K562 (cell line): Measurements from ENCODE around the gene LRRC7. TPM values are rescaled to one million over a fixed set of nuclear protein-coding genes. Genes with fewer than 3 reads are reported as not detected.
A peak's percentile ranks its signal among the peaks of the same experiment; 100 is the strongest.

ENCODE experiments used
- ATAC-seq: fragments of 200-7000 bp; cut with Tn5 transposase; 3 replicates; pipeline ENCODE4 v1.9.1; 2020; ENCODE audit warnings: moderate library complexity
- Bru-seq: library from RNA; stranded (reverse); fragments of 400-500 nt; gene quantifications from one replicate; lab custom pipeline; 2021; lab: Mats Ljungman, UMichigan
- BruChase-seq, 2 experiments: library from RNA; stranded (reverse); fragments of 400-500 nt; gene quantifications; one replicate each; lab custom pipeline; 2021; lab: Mats Ljungman, UMichigan
- BruUV-seq: library from RNA; stranded (reverse); fragments of 400-500 nt; replicated peaks from 2 replicates; lab custom pipeline; 2021; lab: Mats Ljungman, UMichigan
- CTCF ChIA-PET: fragments of 300-600 bp; formaldehyde crosslinking; extraction: SDS; loops from one replicate; lab custom pipeline; 2021; ENCODE audit warnings: low intra/inter-chr PET ratio; lab: Yijun Ruan, JAX
- POLR2A ChIA-PET: fragments of 300-600, 350-650 bp; sonication (Branson Sonifier 250); formaldehyde crosslinking; extraction: SDS; loops from one replicate; lab custom pipeline; 2021; ENCODE audit warnings: antibody characterized with exemption, inconsistent platforms; lab: Yijun Ruan, JAX
- DNase-seq, 4 experiments: peaks; one replicate each; pipeline versions ENCODE4 v3.0.0 to v3.0.0-alpha.2; 2011 to 2018; ENCODE audit warnings: low spot score in 3 of 4, mixed read lengths in 3 of 4; ENCODE audit errors: extremely low read depth in 1 of 4
- FAIRE-seq: peaks from 2 replicates; lab custom pipeline; 2011; peaks lifted over from hg19 to GRCh38; lab: Jason Lieb, UNC
- H2AFZ ChIP-seq: 2 replicates; pipeline ENCODE4 v1.6.0; 2011; ENCODE audit warnings: low read depth, low read length, control low read depth, inconsistent platforms
- H3K27ac ChIP-seq: fragments of 200-600 bp; 3 replicates; pipeline ENCODE4 v1.8.0; 2011; ENCODE audit warnings: low read depth, mild to moderate bottlenecking, control low read depth, inconsistent platforms, low read length, moderate library complexity, mixed read lengths; ENCODE audit errors: extremely low read depth
- H3K27me3 ChIP-seq, 2 experiments: fragments of 300-600 bp in 1 of 2; 2 replicates in 1 of 2; 3 replicates in 1 of 2; pipeline versions ENCODE4 v1.6.0 to v1.8.0; 2011; ENCODE audit warnings: inconsistent platforms in 2 of 2, low read length in 2 of 2, mild to moderate bottlenecking in 1 of 2, mixed read lengths in 1 of 2, moderate library complexity in 1 of 2; ENCODE audit not compliant: control insufficient read depth in 2 of 2, insufficient read depth in 2 of 2
- H3K36me3 ChIP-seq: fragments of 300-600 bp; 3 replicates; pipeline ENCODE4 v1.8.0; 2011; ENCODE audit warnings: mild to moderate bottlenecking, low read length, inconsistent platforms; ENCODE audit not compliant: control insufficient read depth, insufficient read depth
- H3K4me1 ChIP-seq, 2 experiments: fragments of 200-600 bp in 1 of 2; replicated peaks in 1 of 2; 2 replicates in 1 of 2; 3 replicates in 1 of 2; pipeline versions ENCODE4 v1.5.1 to v1.8.0; 2011; ENCODE audit warnings: inconsistent platforms in 2 of 2, low read length in 2 of 2, mild to moderate bottlenecking in 1 of 2, mixed read lengths in 1 of 2, moderate library complexity in 1 of 2; ENCODE audit not compliant: control insufficient read depth in 2 of 2, insufficient read depth in 2 of 2
- H3K4me2 ChIP-seq: 2 replicates; pipeline ENCODE4 v1.6.1; 2011; ENCODE audit warnings: low read length, control low read depth, inconsistent platforms, mixed read lengths; ENCODE audit not compliant: insufficient read depth
- H3K4me3 ChIP-seq: fragments of 200-600 bp; sonication (generic), shearing (Covaris generic); 2 replicates; pipeline ENCODE4 v1.5.1; 2016; ENCODE audit warnings: control low read depth, inconsistent platforms
- H3K79me2 ChIP-seq: fragments of 200-600 bp; 3 replicates; pipeline ENCODE4 v1.8.0; 2011; ENCODE audit warnings: low read length, inconsistent platforms; ENCODE audit not compliant: control insufficient read depth, insufficient read depth
- H3K9ac ChIP-seq, 2 experiments: 2 replicates each; pipeline versions ENCODE4 v1.6.0 to v1.6.1; 2011; ENCODE audit warnings: low read depth in 2 of 2, low read length in 2 of 2, control low read depth in 1 of 2, inconsistent platforms in 1 of 2, mild to moderate bottlenecking in 1 of 2, mixed read lengths in 1 of 2; ENCODE audit not compliant: insufficient read depth in 1 of 2
- H3K9me1 ChIP-seq: one replicate; pipeline ENCODE4 v1.6.0; 2011; ENCODE audit warnings: inconsistent platforms, mild to moderate bottlenecking, low read length, moderate library complexity; ENCODE audit not compliant: control insufficient read depth, insufficient read depth
- H3K9me3 ChIP-seq: replicated peaks from 2 replicates; pipeline ENCODE4 v1.5.1; 2011; ENCODE audit warnings: low read depth, low read length, inconsistent platforms; ENCODE audit not compliant: control insufficient read depth, insufficient read depth
- H4K20me1 ChIP-seq: replicated peaks from 2 replicates; pipeline ENCODE4 v1.6.1; 2011; ENCODE audit warnings: low read length, inconsistent platforms, mixed read lengths; ENCODE audit not compliant: control insufficient read depth, insufficient read depth
- BDP1 ChIP-seq: IDR thresholded peaks from 3 replicates; pipeline ENCODE4 v1.6.1; 2011; ENCODE audit not compliant: insufficient read length, insufficient read depth
- C11orf30 ChIP-seq: fragments of 450-650 bp; IDR thresholded peaks from 2 replicates; pipeline ENCODE4 v1.6.1; 2016; ENCODE audit warnings: low read depth, mild to moderate bottlenecking
- CHD1 ChIP-seq: fragments of 200-600 bp; sonication (generic); IDR thresholded peaks from one replicate; pipeline ENCODE4 v1.6.1; 2012; ENCODE audit warnings: mild to moderate bottlenecking, moderate library complexity, low read length, inconsistent platforms
- HMGN3 ChIP-seq: IDR thresholded peaks from 2 replicates; pipeline ENCODE4 v1.6.1; 2011; ENCODE audit warnings: borderline replicate concordance, low read depth, mild to moderate bottlenecking, mixed read lengths, low read length; ENCODE audit not compliant: insufficient read length; ENCODE audit errors: extremely low read depth
- LCOR ChIP-seq: sonication (generic); formaldehyde crosslinking; IDR thresholded peaks from 2 replicates; pipeline ENCODE4 v1.8.0; 2022; ENCODE audit warnings: mild to moderate bottlenecking, missing genetic modification reagents
- MEIS2 ChIP-seq: fragments of 450-650 bp; IDR thresholded peaks from 2 replicates; pipeline ENCODE4 v1.6.1; 2014; ENCODE audit warnings: mild to moderate bottlenecking; ENCODE audit not compliant: partially characterized antibody
- NFRKB ChIP-seq: fragments of 450-650 bp; IDR thresholded peaks from 2 replicates; pipeline ENCODE4 v1.6.1; 2016; ENCODE audit warnings: low read depth
- NR3C1 ChIP-seq: sonication (generic); formaldehyde crosslinking; IDR thresholded peaks from 2 replicates; pipeline ENCODE4 v1.8.1; 2022; ENCODE audit warnings: missing genetic modification reagents
- POLR2A ChIP-seq: fragments of 450-650 bp; conservative IDR thresholded peaks from 2 replicates; pipeline ENCODE4 v1.6.1; 2016
- RBM14 ChIP-seq: fragments of 200-400 bp; formaldehyde crosslinking; IDR thresholded peaks from 2 replicates; pipeline ENCODE4 v1.6.1; 2018; ENCODE audit warnings: low read depth, mild to moderate bottlenecking, low read length, moderate library complexity, borderline replicate concordance; ENCODE audit not compliant: insufficient read depth
- ZKSCAN8 ChIP-seq: fragments of 200-800 bp; sonication (Bioruptor generic); IDR thresholded peaks from 2 replicates; pipeline ENCODE4 v1.6.1; 2016; ENCODE audit warnings: missing genetic modification characterization, missing compliant biosample characterization
- ZNF354B ChIP-seq: fragments of 250-450 bp; sonication (Bioruptor Pico); IDR thresholded peaks from 2 replicates; pipeline ENCODE4 v1.4.0; 2020
- ZNF766 ChIP-seq: fragments of 200-800 bp; sonication (Bioruptor generic); conservative IDR thresholded peaks from 2 replicates; pipeline ENCODE4 v1.6.1; 2016; ENCODE audit warnings: missing genetic modification characterization, missing compliant biosample characterization
- ZNF785 ChIP-seq: fragments of 250-450 bp; sonication (Bioruptor Pico); IDR thresholded peaks from 2 replicates; pipeline ENCODE4 v1.4.0; 2020; ENCODE audit warnings: mild to moderate bottlenecking
- WGBS: fragments of 100-300 bp; shearing (Covaris generic); methylation state at CpG from one replicate; pipeline ENCODE4 v1.1.6; 2016; ENCODE audit warnings: low coverage, mixed read lengths; ENCODE audit not compliant: insufficient coverage; ENCODE audit errors: missing lambda C conversion rate; 5-methylcytosine and 5-hydroxymethylcytosine counted together
- in situ Hi-C: fragments of 300-500 bp; cut with MboI; formaldehyde crosslinking; loops from 4 replicates; pipeline ENCODE4 v1.15.0; 2018; ENCODE audit warnings: inconsistent platforms, mixed read lengths
- intact Hi-C: fragments of 100-400 bp; cut with micrococcal nuclease; formaldehyde crosslinking; loops from 2 replicates; pipeline ENCODE4 v1.14.2; 2022
- long read RNA-seq, 3 experiments: library from polyadenylated mRNA in 2 of 3; library from RNA in 1 of 3; unstranded in 2 of 3; stranded (forward) in 1 of 3; transcript quantifications; one replicate each; pipeline ENCODE4 v2.0.0, GENCODE V29; 2019 to 2022
- polyA minus RNA-seq, 3 experiments: library from RNA; depleted of rRNA, polyadenylated mRNA; stranded (reverse); fragments of >200 nt; gene quantifications; 2 replicates each; pipeline ENCODE4 v1.2.3, GENCODE V29; 2011
- polyA plus RNA-seq, 8 experiments: library from polyadenylated mRNA; depleted of rRNA in 4 of 8; stranded (reverse) in 5 of 8; unstranded in 3 of 8; fragments of >200 nt; fragmentation: Nextera tagmentation in 2 of 8; fragmentation: Illumina TruSeq in 1 of 8; extraction: Ambion mirVana in 2 of 8; extraction: Trizol in 1 of 8; gene quantifications; 2 replicates each; pipeline versions ENCODE4 v1.2.1 to v1.2.3, GENCODE V29; 2011 to 2014; ENCODE audit warnings: inconsistent platforms in 1 of 8, missing spikeins in 1 of 8
- total RNA-seq, 7 experiments: library from RNA; depleted of rRNA in 6 of 7; stranded (reverse); fragments of >200 nt in 6 of 7; fragmentation: Illumina TruSeq in 2 of 7; extraction: Trizol in 2 of 7; gene quantifications; 2 replicates each; pipeline versions ENCODE4 v1.2.1 to v1.2.3, GENCODE V29; 2011 to 2021; ENCODE audit warnings: low replicate concordance in 1 of 7
- TF ChIP-seq, protein P1 (sequence below): fragments of 450-650 bp; IDR thresholded peaks from 2 replicates; pipeline ENCODE4 v1.7.1; 2018; ENCODE audit warnings: mild to moderate bottlenecking, low read depth; ENCODE audit not compliant: partially characterized antibody

Gene LRRC7
- 0.56 and 1.8 TPM in 2 replicates for total RNA-seq (2011; cell fraction: chromatin; rRNA removed; ENCODE audit: low replicate concordance)
- 0.33 and 0.66 TPM in 2 replicates for total RNA-seq (2011; cell fraction: nucleolus; rRNA removed)
- 0.59 and 0.92 TPM in 2 replicates for total RNA-seq (2011; cell fraction: nucleoplasm; rRNA removed)
- total RNA-seq (2014; rRNA removed) (0.09 and 0.20 TPM in 2 replicates), total RNA-seq (2014; rRNA removed; fragmentation: Illumina TruSeq; extraction: Trizol) (0.55 and 0.67 TPM in 2 replicates), total RNA-seq (2015; rRNA removed; fragmentation: Illumina TruSeq; extraction: Trizol) (0.79 and 0.94 TPM in 2 replicates), total RNA-seq (2021) (0.49 and 0.60 TPM in 2 replicates), polyA plus RNA-seq (2011; rRNA removed) (0.03 and 0.10 TPM in 2 replicates), polyA plus RNA-seq (2014; fragmentation: Illumina TruSeq; extraction: Trizol) (0.37 and 0.43 TPM in 2 replicates), polyA plus RNA-seq (2014; fragmentation: Nextera tagmentation; extraction: Ambion mirVana) (under 1 TPM; 0.46 to 0.61 TPM), polyA plus RNA-seq (2014; rRNA removed) (0.56 and 0.62 TPM in 2 replicates), polyA minus RNA-seq (2011; rRNA and poly(A)+ RNA removed) (0.06 and 0.14 TPM in 2 replicates), Bru-seq, nascent RNA (percentile 39 among the genes with signal in this experiment), BruChase-seq, experiment 1, labeled RNA remaining after a 2-hour chase (percentile 40 among the genes with signal in this experiment), BruChase-seq, experiment 2, labeled RNA remaining after a 6-hour chase (percentile 39 among the genes with signal in this experiment)
- polyA plus RNA-seq (2011; cell fraction: cytosol; rRNA removed) = 0.01 TPM in 2 replicates
- polyA plus RNA-seq (2011; cell fraction: nucleus; rRNA removed) = 0.07 and 0.17 TPM in 2 replicates
- 0.42 and 0.87 TPM in 2 replicates for polyA plus RNA-seq (2012)
- not detected in 2 replicates for polyA minus RNA-seq (2011; cell fraction: cytosol; rRNA and poly(A)+ RNA removed)
- 0.22 and 0.27 TPM in 2 replicates for polyA minus RNA-seq (2011; cell fraction: nucleus; rRNA and poly(A)+ RNA removed)
- long read RNA-seq, experiment 1, partial matches to known transcripts = 1 of 15 reads
- long read RNA-seq, experiment 1, other reads (novel, unspliced or antisense) = 14 of 15 reads
- long read RNA-seq, experiment 2 = 0 reads
- long read RNA-seq, experiment 3, partial matches to known transcripts = 0 of 2 reads
- long read RNA-seq, experiment 3, other reads (novel, unspliced or antisense) = 2 of 2 reads

DNA sequence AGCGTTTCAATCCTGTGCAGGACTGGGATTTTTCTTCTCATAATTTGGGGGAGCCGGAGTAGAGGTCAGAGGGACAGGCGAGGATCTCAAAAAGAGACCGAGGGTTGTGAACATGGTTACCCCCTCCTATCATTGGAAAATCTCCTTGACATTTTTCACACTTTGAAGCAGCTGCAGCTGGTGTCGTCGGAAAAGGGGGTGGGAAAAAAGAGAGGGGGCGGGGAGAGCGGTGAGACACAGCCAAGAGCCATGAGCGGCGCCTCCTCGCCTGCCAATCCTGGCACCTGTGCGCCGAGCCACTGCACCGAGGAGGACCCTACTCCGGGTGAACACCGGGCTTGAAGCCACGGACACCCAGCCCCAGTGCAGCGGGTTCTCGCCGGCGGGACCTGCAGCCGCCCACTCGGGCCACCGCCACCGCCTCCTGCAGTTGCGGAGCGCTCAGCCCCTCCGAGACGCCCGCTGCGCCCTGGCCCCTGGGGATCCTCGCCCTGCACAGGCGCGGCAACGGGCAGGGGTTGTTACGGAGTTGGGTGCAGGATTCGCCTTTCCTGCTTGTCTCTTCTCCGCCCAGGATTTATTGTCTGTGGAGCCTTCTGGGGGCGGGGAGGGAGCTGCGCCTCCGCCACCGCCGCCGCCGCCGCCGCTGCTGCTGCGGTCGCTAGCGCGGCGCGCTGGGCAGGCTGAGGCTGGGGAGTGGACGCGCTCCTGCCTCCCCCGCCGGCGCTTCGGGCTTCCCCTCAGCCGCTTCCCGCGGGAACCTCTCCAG, at the start of gene LRRC7:
LRRC7 (plus strand) TSS at position 271 of the 769 bp plus-strand sequence. CDS start 718 bp downstream, outside the sequence.
- 1% methylated on average over 38 of the region's 62 CpGs for WGBS
- Histone ChIP-seq H3K36me3 (peaks cover 2% of the 10 kb centered on the region; the same call in 1 of the 3 replicates), H3K9me1 (no peaks in the 10 kb centered on the region), H4K20me1 (no peaks in the 10 kb centered on the region), H3K9ac (peak within 1 kb of the TSS in 1 of 2 experiments; percentile 85; a peak in 3 of 4 replicates), H3K27me3 (no peaks in the 10 kb centered on the region; a peak in 1 of 5 replicates), H3K27ac (peak within 1 kb of the TSS; percentile 24; the same call in 1 of the 3 replicates), H2AFZ (peak within 1 kb of the TSS; percentile 79), H3K79me2 (no peaks in the 10 kb centered on the region), H3K4me3 (peak within 1 kb of the TSS; percentile 44), H3K4me2 (peak within 1 kb of the TSS; percentile 80), H3K4me1 (peaks cover 0 to 17% of the 10 kb centered on the region in 2 experiments; a peak in 3 of 5 replicates), H3K9me3 (no peaks in the 10 kb centered on the region; the same call in 1 of the 2 replicates)
- ATAC-seq (peak; percentile 77), FAIRE-seq (no peak), DNase-seq (peak; percentile 26 to 45 (median 30))
- in situ Hi-C loops (no loop called here), intact Hi-C loops (no loop called here)
- POLR2A ChIA-PET = interaction anchor here (0.7 to 1.2 kb wide), 3 partner anchors 11 to 19 kb away, joined by 3 to 4 read pairs (median 3); no protein-coding TSS in a partner anchor
- no TSS peak for BruUV-seq
- CTCF ChIA-PET = no interaction called here
- TF ChIP-seq MEIS2 (peak; percentile 16), C11orf30 (no peak), RBM14 (no peak), ZNF785 (CRISPR knock-in tag) (no peak), ZNF766 (CRISPR knock-in tag) (no peak), ZKSCAN8 (CRISPR knock-in tag) (no peak), LCOR (CRISPR knock-in tag) (no peak), HMGN3 (no peak), NFRKB (no peak), BDP1 (no peak), CHD1 (no peak), POLR2A (no peak), NR3C1 (no peak), ZNF354B (CRISPR knock-in tag) (no peak)
- TF ChIP-seq, protein P1, sequence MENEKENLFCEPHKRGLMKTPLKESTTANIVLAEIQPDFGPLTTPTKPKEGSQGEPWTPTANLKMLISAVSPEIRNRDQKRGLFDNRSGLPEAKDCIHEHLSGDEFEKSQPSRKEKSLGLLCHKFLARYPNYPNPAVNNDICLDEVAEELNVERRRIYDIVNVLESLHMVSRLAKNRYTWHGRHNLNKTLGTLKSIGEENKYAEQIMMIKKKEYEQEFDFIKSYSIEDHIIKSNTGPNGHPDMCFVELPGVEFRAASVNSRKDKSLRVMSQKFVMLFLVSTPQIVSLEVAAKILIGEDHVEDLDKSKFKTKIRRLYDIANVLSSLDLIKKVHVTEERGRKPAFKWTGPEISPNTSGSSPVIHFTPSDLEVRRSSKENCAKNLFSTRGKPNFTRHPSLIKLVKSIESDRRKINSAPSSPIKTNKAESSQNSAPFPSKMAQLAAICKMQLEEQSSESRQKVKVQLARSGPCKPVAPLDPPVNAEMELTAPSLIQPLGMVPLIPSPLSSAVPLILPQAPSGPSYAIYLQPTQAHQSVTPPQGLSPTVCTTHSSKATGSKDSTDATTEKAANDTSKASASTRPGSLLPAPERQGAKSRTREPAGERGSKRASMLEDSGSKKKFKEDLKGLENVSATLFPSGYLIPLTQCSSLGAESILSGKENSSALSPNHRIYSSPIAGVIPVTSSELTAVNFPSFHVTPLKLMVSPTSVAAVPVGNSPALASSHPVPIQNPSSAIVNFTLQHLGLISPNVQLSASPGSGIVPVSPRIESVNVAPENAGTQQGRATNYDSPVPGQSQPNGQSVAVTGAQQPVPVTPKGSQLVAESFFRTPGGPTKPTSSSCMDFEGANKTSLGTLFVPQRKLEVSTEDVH = no peak
